ENCODE results near the gene ARID2.

The ARID2 gene

GRCh38 chr12:45946435-45946834 lies 216.9 kb downstream of the ARID2 start:
- Histone ChIP-seq H3K4me3 (ENCODE audit: low read depth, low read length) (no peak overlapping the region), H3K27ac (ENCODE audit: extremely low read depth, low read depth, low read length) (no peak overlapping the region), H3K4me1 (ENCODE audit: control insufficient read depth, insufficient read depth, low read length) (no peaks in the 10 kb centered on the region; the same call in 1 of the 2 replicates), H3K36me3 (ENCODE audit: control insufficient read depth in 2 of 2, insufficient read depth in 1 of 2, low read length in 2 of 2) (peaks cover 41 to 58% of the 10 kb centered on the region in 2 experiments), H3K9me3 (ENCODE audit: control insufficient read depth, insufficient read depth, low read depth, low read length) (no peaks in the 10 kb centered on the region)
- CTCF ChIA-PET: no interaction called here
- POLR2A ChIA-PET: no interaction called here
- TF ChIP-seq HOXA7 (CRISPR knock-in tag; IDR thresholded peaks at IDR 0.05; ENCODE audit: borderline replicate concordance): no peak
- no peak for TF ChIP-seq ZNF624 (tag by site-specific recombination; IDR thresholded peaks at IDR 0.05)

DNA sequence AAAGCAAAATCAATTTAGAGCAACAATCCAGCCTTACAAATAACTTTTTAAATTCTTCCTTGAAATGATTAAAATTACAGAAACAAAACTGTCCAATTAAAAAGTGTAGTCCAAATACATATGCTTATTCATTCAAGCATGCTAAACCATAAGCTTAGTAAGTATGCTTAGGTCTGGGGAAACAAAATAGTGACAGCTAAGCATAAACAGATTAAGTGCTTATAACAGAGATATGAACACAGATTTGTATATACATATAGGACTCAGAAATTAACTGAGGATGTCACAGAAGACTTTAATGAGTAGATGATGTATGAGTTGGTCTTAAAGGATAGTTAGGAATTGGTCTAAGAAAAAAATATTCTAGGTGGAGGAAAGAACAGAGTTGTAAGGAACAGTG lies 219.0 kb downstream of the ARID2 start:
- CTCF ChIA-PET: interaction anchor here (0.9 kb wide), 1 partner anchor 9 kb away, joined by 3 read pairs; no protein-coding TSS in a partner anchor

More for the DNA sequence above, 219.0 kb downstream of the ARID2 start:
- Histone ChIP-seq H3K36me3 (ENCODE audit: control insufficient read depth in 2 of 2, insufficient read depth in 1 of 2, low read length in 2 of 2) (peaks cover 30 to 39% of the 10 kb centered on the region in 2 experiments), H3K27ac (ENCODE audit: extremely low read depth, low read depth, low read length) (no peak overlapping the region), H3K4me3 (ENCODE audit: low read depth, low read length) (no peak overlapping the region), H3K9me3 (ENCODE audit: control insufficient read depth, insufficient read depth, low read depth, low read length) (no peaks in the 10 kb centered on the region), H3K4me1 (ENCODE audit: control insufficient read depth, insufficient read depth, low read length) (no peaks in the 10 kb centered on the region; the same call in 1 of the 2 replicates)
- no peak for TF ChIP-seq ZNF48 (tag by site-specific recombination; IDR thresholded peaks at IDR 0.05)
- TF ChIP-seq SCRT1 (tag by site-specific recombination; IDR thresholded peaks at IDR 0.05; ENCODE audit: borderline replicate concordance): no peak
- TF ChIP-seq, protein P1, sequence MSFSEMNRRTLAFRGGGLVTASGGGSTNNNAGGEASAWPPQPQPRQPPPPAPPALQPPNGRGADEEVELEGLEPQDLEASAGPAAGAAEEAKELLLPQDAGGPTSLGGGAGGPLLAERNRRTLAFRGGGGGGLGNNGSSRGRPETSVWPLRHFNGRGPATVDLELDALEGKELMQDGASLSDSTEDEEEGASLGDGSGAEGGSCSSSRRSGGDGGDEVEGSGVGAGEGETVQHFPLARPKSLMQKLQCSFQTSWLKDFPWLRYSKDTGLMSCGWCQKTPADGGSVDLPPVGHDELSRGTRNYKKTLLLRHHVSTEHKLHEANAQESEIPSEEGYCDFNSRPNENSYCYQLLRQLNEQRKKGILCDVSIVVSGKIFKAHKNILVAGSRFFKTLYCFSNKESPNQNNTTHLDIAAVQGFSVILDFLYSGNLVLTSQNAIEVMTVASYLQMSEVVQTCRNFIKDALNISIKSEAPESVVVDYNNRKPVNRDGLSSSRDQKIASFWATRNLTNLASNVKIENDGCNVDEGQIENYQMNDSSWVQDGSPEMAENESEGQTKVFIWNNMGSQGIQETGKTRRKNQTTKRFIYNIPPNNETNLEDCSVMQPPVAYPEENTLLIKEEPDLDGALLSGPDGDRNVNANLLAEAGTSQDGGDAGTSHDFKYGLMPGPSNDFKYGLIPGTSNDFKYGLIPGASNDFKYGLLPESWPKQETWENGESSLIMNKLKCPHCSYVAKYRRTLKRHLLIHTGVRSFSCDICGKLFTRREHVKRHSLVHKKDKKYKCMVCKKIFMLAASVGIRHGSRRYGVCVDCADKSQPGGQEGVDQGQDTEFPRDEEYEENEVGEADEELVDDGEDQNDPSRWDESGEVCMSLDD (tag by site-specific recombination; IDR thresholded peaks at IDR 0.05): no peak
- TF ChIP-seq YY1 (tag by site-specific recombination; IDR thresholded peaks at IDR 0.05): no peak
- no peak for TF ChIP-seq ATF2 (tag by site-specific recombination; IDR thresholded peaks at IDR 0.05; ENCODE audit: low read depth)
- no peak for TF ChIP-seq KLF7 (tag by site-specific recombination; IDR thresholded peaks at IDR 0.05; ENCODE audit: borderline replicate concordance)
- POLR2A ChIA-PET: no interaction called here

Data from HEK293 (cell line).